Fibroblast of skin of abdomen (primary cell): ENCODE results near the gene BNC2.
A peak's percentile ranks its signal among the peaks of the same experiment; 100 is the strongest.

Experiments
- DNase-seq: peaks from one replicate; pipeline ENCODE4 v3.0.0-alpha.2; 2013

Gene BNC2

GRCh38 chr9:16672501-16672900, 198.0 kb downstream of the BNC2 start:
- no peak for DNase-seq

GRCh38 chr9:16671591-16672137, 198.8 kb downstream of the BNC2 start:
- DNase-seq = peak; percentile 74

DNA sequence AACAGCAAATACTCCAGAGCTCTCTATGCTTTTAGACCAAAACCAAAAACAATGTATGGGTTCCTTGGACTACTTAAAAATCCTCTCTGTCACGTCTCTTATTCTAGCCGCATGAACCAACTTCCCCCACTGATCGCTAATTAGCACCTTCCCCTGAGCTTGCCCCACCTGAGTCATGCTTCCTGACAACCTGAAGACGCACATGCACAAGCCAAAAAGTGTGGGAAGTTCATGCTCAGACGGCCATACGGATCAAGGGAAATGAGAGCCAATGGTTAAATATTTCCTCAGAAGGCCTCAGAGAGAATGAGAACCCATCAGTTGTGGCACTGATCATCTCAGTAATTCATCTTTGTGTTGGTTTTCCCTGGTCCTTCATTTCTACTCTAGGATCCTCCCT, 199.7 kb downstream of the BNC2 start:
- DNase-seq = no peak

- DNase-seq = peak; percentile 67
Measured at GRCh38 chr9:16668734-16669295, 201.7 kb downstream of the BNC2 start.

DNA sequence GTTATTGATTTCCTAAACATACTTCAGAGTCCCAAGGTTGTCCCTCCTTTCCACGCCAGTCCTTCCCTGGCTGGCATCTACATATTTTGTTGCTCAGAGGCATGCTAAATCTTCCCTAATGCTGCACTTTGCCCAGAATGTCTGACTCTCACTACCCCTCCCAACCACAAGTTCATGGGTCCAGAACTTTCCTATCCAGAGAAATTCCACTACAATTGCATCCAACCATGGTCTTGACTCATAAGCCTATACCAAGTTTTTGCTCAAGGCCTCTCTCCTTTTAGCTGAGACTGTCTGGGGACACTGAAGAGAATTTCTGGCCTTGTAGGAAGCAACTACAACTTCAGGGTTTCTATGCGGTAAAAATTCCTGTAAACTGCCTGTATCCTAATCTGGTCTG, 206.3 kb downstream of the BNC2 start:
- peak; percentile 15 for DNase-seq

DNA sequence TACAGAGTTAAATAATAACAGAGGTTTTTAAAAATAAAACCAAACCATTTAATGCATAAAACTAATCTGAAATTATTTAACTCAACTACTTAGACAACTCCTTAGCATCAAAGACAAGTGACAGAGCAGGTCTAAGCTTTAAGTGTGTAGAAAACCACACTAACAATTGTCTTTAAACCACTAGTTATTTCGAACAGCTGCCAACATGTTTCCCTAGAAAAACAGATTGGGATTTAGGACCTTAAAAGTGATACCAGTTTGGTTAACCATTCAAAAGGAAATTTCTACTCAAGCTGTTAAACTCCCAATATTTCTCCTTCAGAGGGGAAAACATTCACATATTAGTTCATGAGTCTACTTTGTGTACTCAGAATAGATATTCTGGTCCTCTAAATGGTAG, 208.7 kb downstream of the BNC2 start:
- no peak for DNase-seq

- no peak for DNase-seq
Measured at GRCh38 chr9:16659096-16659495, 211.4 kb downstream of the BNC2 start.

DNA sequence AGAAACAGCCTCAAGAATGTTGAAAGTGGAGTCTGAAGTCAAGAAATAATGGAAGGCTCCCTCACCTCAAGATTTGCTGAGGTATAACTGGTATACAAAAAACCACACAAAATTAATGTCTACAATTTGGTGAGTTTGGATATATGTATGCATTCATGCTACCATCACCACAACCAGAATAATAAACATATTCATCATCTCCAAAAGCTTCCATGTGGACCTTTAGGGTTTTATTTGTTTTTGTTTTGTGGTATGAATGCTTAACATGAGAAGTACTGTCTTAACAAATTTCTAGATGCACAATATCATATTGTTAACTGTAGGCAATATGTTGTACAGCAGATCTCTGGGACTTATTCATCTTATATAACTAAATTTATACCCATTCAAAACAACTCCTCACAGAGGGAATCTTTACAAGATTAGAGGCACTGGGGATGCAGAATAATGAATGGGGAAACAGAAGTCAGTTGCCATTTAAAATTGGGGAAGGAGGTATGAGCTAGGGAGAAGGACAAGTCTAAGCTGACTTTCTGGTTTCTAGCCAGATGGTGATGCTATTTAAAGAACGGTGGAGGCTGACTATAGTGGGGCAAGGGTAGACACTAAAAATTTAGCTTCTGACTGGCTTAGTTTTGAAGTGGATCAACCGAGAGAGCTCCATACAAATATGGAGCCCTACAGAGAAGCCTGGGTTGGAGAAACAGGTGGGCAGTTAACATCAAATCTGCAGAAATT, 213.9 kb downstream of the BNC2 start:
- DNase-seq = no peak

- DNase-seq = no peak
Measured at GRCh38 chr9:16654596-16655126, 215.8 kb downstream of the BNC2 start.

DNA sequence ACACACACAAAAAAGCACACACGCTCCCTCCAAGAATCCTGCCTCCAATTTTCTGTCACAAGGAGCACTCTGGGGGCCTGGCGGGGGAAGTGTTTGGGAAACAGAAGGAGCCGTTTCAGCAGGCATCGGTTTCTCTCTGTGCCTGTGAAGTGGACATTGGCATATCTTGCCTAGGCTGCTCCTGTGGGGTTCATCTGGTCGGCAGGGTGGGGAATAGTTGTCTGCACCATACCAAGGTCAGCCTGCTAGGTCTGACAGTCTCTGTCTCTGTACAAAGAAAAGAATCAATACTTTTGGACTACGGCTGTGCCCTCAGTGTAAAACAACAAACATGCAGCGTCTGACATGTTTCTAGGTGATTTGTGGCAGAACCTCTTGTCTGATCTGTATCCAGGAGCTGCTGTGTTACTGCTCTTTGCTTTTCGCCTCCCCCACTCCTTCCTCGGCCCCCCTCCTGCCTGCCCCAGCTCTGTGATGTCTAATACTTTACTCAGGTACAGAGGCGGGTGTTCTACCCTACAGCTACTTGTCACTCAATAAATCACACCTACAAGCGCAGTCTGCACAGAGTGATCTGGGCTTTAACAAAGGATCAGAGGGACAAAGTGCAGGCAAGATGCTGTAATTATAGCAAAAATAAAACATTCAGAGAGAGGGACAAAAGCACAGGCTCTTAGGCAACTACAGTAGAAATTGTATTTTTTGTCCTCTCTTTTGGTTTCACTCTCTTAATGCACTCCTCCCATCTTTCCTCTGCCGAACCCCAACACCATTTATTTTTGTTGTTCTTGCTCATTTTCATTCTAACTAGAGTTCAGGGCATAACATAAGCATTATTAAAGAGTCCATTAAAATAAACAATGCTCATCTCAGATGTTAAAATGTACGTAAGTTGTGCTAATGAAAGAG, 216.7 kb downstream of the BNC2 start:
- no peak for DNase-seq

- peak; percentile 23 for DNase-seq
Measured at GRCh38 chr9:16652582-16652981, 217.9 kb downstream of the BNC2 start.

DNA sequence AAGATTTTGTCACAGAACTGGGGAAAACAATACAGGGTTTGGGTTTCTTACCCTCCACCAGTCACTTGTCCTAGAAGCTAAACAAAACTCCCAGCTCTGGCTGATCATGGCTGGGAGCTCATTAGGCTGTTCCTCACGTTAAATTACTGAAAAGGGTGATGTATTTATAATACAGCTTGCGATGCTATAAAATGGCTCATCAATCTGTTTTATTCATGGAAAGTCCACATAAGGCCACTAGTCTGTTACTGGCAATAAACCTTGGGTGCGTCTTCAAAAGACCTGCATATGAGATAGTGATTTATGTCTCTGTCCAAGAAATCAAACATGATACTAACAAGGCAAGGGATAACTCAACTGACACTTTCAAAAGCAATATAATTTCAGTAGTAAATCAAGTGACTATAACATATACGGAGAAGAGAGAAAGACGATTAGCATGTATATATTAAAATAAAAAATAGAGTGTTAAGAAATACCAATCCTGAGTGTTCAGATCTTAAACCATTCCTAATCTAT, 219.0 kb downstream of the BNC2 start:
- no peak for DNase-seq

GRCh38 chr9:16645970-16646369, 224.5 kb downstream of the BNC2 start:
- no peak for DNase-seq

GRCh38 chr9:16642421-16643109, 227.9 kb downstream of the BNC2 start:
- DNase-seq = peak; percentile 48

GRCh38 chr9:16640649-16641048, 229.8 kb downstream of the BNC2 start:
- DNase-seq = no peak

- DNase-seq = no peak
Measured at GRCh38 chr9:16639644-16640043, 230.8 kb downstream of the BNC2 start.

DNA sequence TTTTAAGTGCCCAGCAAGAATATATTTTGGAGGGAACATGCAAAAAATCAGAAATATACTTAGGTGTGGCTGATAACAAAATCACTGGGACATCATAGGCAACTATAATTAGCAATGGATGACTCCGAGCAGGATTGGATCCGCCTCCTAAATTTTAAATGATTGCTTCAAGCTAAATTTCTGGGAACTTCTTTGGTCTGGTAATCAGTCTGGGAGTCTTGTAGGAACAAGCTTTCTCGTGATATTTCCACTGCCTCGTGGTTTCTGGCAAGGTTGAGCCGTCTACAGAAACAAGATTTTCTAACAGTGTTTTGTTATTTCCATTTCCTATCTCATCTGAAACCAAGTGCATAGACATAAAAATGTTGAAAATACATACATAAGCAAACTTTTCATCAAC, 232.6 kb downstream of the BNC2 start:
- no peak for DNase-seq

DNA sequence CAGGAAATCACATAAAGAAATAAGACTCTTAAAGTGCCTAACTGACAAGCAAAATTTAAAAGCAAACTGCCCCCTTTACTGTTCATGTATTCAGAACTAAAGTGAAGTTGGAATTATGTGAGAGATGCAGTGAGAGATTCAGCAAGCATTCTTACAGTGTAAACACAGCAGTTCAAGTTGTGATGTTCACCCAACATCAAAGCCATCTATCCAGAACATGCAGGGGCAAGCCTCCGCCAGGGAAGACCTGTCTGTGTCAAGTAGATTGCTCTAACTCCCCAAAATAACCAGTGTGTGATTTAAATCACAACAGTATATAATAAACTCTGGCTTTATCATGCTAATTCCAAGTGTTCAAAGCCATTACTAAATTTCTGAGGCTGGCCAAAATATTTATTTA, 233.3 kb downstream of the BNC2 start:
- DNase-seq = no peak

GRCh38 chr9:16633794-16634193, 236.7 kb downstream of the BNC2 start:
- no peak for DNase-seq

GRCh38 chr9:16628413-16628812, 242.1 kb downstream of the BNC2 start:
- DNase-seq = peak; percentile 63

DNA sequence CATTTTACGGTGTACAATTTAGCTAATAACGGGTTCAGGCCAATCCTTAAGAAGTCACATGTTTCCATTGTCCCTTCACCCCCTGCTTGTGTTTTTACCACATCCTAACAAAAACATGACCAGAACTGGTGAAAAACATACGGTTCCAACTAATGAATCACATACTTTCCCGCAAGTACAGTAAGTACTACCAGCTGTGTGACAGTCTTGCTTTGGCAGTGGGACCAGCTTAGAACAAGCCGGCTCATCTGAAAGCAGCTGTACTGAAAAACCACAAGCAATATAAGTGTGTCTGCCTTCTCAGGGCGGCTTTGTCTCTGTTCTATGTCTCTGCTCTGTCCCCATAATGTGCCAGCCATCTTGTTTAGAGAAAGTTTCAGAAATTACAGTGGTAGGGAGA, 242.5 kb downstream of the BNC2 start:
- peak; percentile 98 for DNase-seq

DNA sequence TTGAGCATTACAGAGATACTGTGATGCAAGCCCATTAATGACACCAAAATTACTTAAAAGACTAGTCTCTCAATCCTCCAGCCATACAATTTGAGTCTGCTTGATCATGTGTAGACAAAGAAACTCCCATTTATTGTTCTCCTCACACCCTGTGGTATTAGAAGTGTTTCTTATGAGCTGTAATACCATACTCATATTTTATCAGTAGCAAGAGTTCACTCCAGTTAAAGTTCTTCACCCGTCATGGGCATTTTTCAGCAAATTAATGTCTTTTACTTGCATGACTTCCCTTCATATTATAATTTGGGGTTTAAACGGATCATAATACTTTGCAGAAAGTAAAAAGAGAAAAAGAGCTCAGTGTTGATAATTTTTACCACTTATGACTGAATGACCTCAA, 242.9 kb downstream of the BNC2 start:
- DNase-seq = peak; percentile 63
